A204.1 (cell line): ENCODE measurements around the gene PCDHA12.
A peak's percentile ranks its signal among the peaks of the same experiment; 100 is the strongest.
"Not testable (repeated sequence)": the region's sequence is repeated elsewhere in the genome, so short reads cannot be mapped to it uniquely, and the experiment has no call there.

Experiments used
- FAIRE-seq: peaks from 2 replicates; lab custom pipeline; 2012; peaks lifted over from hg19 to GRCh38; lab: Jason Lieb, UNC

Gene PCDHA12

GRCh38 chr5:140857177-140857986, 17.7 kb upstream of the PCDHA12 start:
- no peak for FAIRE-seq

GRCh38 chr5:140857987-140858240, 17.2 kb upstream of the PCDHA12 start:
- FAIRE-seq = no peak

- no peak for FAIRE-seq
Measured at GRCh38 chr5:140862441-140863295, 12.4 kb upstream of the PCDHA12 start.

- peak; percentile 97 for FAIRE-seq
Measured at GRCh38 chr5:140868721-140869554, 6.2 kb upstream of the PCDHA12 start, which contains the start of gene PCDHA11. PCDHA11 (plus strand) TSS chr5:140868957; CDS start chr5:140869104, 147 bp downstream.

- peak; percentile 75 for FAIRE-seq
Measured at GRCh38 chr5:140869555-140869886, 5.6 kb upstream of the PCDHA12 start.

GRCh38 chr5:140870221-140871201, 4.6 kb upstream of the PCDHA12 start:
- FAIRE-seq = no peak

GRCh38 chr5:140876541-140877261, 1.6 kb downstream of the PCDHA12 start:
- not testable (repeated sequence) for FAIRE-seq

GRCh38 chr5:140877262-140877581, 2.1 kb downstream of the PCDHA12 start:
- no peak for FAIRE-seq

GRCh38 chr5:140881889-140882590, 6.9 kb downstream of the PCDHA12 start, which contains the start of gene PCDHA13:
PCDHA13 (plus strand) TSS chr5:140882124; CDS start chr5:140882269, 145 bp downstream.
- FAIRE-seq = no peak

GRCh38 chr5:140882591-140882899, 7.4 kb downstream of the PCDHA12 start:
- no peak for FAIRE-seq

GRCh38 chr5:140883373-140883772, 8.3 kb downstream of the PCDHA12 start:
- no peak for FAIRE-seq

- FAIRE-seq = no peak
Measured at GRCh38 chr5:140883927-140884697, 9.0 kb downstream of the PCDHA12 start.

GRCh38 chr5:140916325-140916724, 41.2 kb downstream of the PCDHA12 start:
- no peak for FAIRE-seq

- FAIRE-seq = no peak
Measured at GRCh38 chr5:140923601-140924000, 48.5 kb downstream of the PCDHA12 start.

GRCh38 chr5:140925806-140926442, 50.8 kb downstream of the PCDHA12 start, which contains the start of gene PCDHAC1:
PCDHAC1 (plus strand) TSS chr5:140926299; CDS start chr5:140926893, 594 bp downstream.
- no peak for FAIRE-seq

- no peak for FAIRE-seq
Measured at GRCh38 chr5:140926443-140927227, 51.5 kb downstream of the PCDHA12 start.

GRCh38 chr5:140927228-140927573, 52.1 kb downstream of the PCDHA12 start:
- FAIRE-seq = no peak
